ENCODE data around the gene FBXW4. TPM values are rescaled to one million over a fixed set of nuclear protein-coding genes. Genes with fewer than 3 reads are reported as not detected.

FBXW4 gene
- total and polyA plus RNA-seq, 5 donors from 2014 or later, result 3.5 to 70.9 (median 5.9) TPM

- peak within 1 kb of the TSS; percentile 86 for H3K4me3 ChIP-seq (ENCODE audit: low read depth, low read length)
- H3K27ac ChIP-seq (ENCODE audit: insufficient read depth, low read length, poor library complexity, severe bottlenecking), result peak within 1 kb of the TSS; percentile 65
- H3K27me3 ChIP-seq (ENCODE audit: control insufficient read depth, insufficient read depth, low read length), result no peaks in the 10 kb centered on the region
- peaks cover 6% of the 10 kb centered on the region for H3K27me3 Mint-ChIP-seq
- peak within 1 kb of the TSS; percentile 77 to 93 (median 87) for H3K27ac Mint-ChIP-seq
- H3K9me3 Mint-ChIP-seq, result no peaks in the 10 kb centered on the region
- H3K36me3 ChIP-seq (ENCODE audit: control insufficient read depth, insufficient read depth, low read length), result peaks cover 10% of the 10 kb centered on the region
- H3K9me3 ChIP-seq (ENCODE audit: control insufficient read depth in 2 of 2, low read length in 2 of 2), result no peaks in the 10 kb centered on the region
- peaks cover 21% of the 10 kb centered on the region for H3K4me1 ChIP-seq (ENCODE audit: control insufficient read depth, insufficient read depth, low read length, poor library complexity, severe bottlenecking)
- ATAC-seq (ENCODE audit: low read depth in 2 of 2) (peak; percentile 91 to 94), DNase-seq (peak; percentile 81 to 91 (median 85))
- peaks cover 0 to 46% (median 28%) of the 10 kb centered on the region in 4 donors for H3K4me1 Mint-ChIP-seq
- peak within 1 kb of the TSS; percentile 94 to 97 (median 95) for H3K4me3 Mint-ChIP-seq
- H3K36me3 Mint-ChIP-seq, result peaks cover 16% of the 10 kb centered on the region
Observed at GRCh38 chr10:101587725-101588653, 107.0 kb downstream of the FBXW4 start, which contains the start of the genes DPCD and POLL. DPCD (plus strand) TSS chr10:101588321; CDS start chr10:101588337, 16 bp downstream. POLL (minus strand) TSS chr10:101588257; CDS start chr10:101587360, 897 bp downstream.

GRCh38 chr10:101585841-101586240 lies 109.1 kb downstream of the FBXW4 start:
- Mint-ChIP-seq H3K27ac (no peak overlapping the region), H3K36me3 (peaks cover 21% of the 10 kb centered on the region)
- H3K27ac ChIP-seq (ENCODE audit: insufficient read depth, low read length, poor library complexity, severe bottlenecking), result no peak overlapping the region

GRCh38 chr10:101580486-101581399 lies 114.2 kb downstream of the FBXW4 start:
- peak overlapping the region in 1 of 3 donors; percentile 7 for H3K27ac Mint-ChIP-seq

More at GRCh38 chr10:101585841-101586240, 109.1 kb downstream of the FBXW4 start:
- Histone ChIP-seq H3K27me3 (ENCODE audit: control insufficient read depth, insufficient read depth, low read length) (no peaks in the 10 kb centered on the region), H3K36me3 (ENCODE audit: control insufficient read depth, insufficient read depth, low read length) (peaks cover 20% of the 10 kb centered on the region), H3K9me3 (ENCODE audit: control insufficient read depth in 2 of 2, low read length in 2 of 2) (no peaks in the 10 kb centered on the region), H3K4me1 (ENCODE audit: control insufficient read depth, insufficient read depth, low read length, poor library complexity, severe bottlenecking) (peaks cover 21% of the 10 kb centered on the region), H3K4me3 (ENCODE audit: low read depth, low read length) (no peak overlapping the region)
- Mint-ChIP-seq H3K9me3 (no peaks in the 10 kb centered on the region), H3K4me3 (peak overlapping the region in 2 of 4 donors; percentile 34 to 97), H3K27me3 (peaks cover 6% of the 10 kb centered on the region), H3K4me1 (peaks cover 0 to 46% (median 28%) of the 10 kb centered on the region in 4 donors)
- no peak for ATAC-seq (ENCODE audit: low read depth in 2 of 2)
- no peak for DNase-seq

GRCh38 chr10:101579516-101579870 lies 115.5 kb downstream of the FBXW4 start:
- Histone ChIP-seq H3K27me3 (ENCODE audit: control insufficient read depth, insufficient read depth, low read length) (no peaks in the 10 kb centered on the region), H3K36me3 (ENCODE audit: control insufficient read depth, insufficient read depth, low read length) (peaks cover 45% of the 10 kb centered on the region), H3K27ac (ENCODE audit: insufficient read depth, low read length, poor library complexity, severe bottlenecking) (no peak overlapping the region), H3K4me1 (ENCODE audit: control insufficient read depth, insufficient read depth, low read length, poor library complexity, severe bottlenecking) (no peaks in the 10 kb centered on the region), H3K4me3 (ENCODE audit: low read depth, low read length) (no peak overlapping the region), H3K9me3 (ENCODE audit: control insufficient read depth in 2 of 2, low read length in 2 of 2) (no peaks in the 10 kb centered on the region)
- Mint-ChIP-seq H3K36me3 (peaks cover 16% of the 10 kb centered on the region), H3K4me1 (peaks cover 0 to 7% (median 1%) of the 10 kb centered on the region in 4 donors), H3K4me3 (no peak overlapping the region), H3K9me3 (no peaks in the 10 kb centered on the region), H3K27ac (no peak overlapping the region), H3K27me3 (no peaks in the 10 kb centered on the region)
- DNase-seq, result no peak
- ATAC-seq (ENCODE audit: low read depth in 2 of 2), result no peak

More at GRCh38 chr10:101580486-101581399, 114.2 kb downstream of the FBXW4 start:
- no peak overlapping the region for H3K27ac ChIP-seq (ENCODE audit: insufficient read depth, low read length, poor library complexity, severe bottlenecking)
- H3K27me3 ChIP-seq (ENCODE audit: control insufficient read depth, insufficient read depth, low read length), result no peaks in the 10 kb centered on the region
- peaks cover 21% of the 10 kb centered on the region for H3K36me3 Mint-ChIP-seq
- H3K9me3 Mint-ChIP-seq, result no peaks in the 10 kb centered on the region
- DNase-seq (no peak), ATAC-seq (ENCODE audit: low read depth in 2 of 2) (no peak)
- no peaks in the 10 kb centered on the region for H3K9me3 ChIP-seq (ENCODE audit: control insufficient read depth in 2 of 2, low read length in 2 of 2)
- peaks cover 0 to 15% (median 4%) of the 10 kb centered on the region in 4 donors for H3K4me1 Mint-ChIP-seq
- no peak overlapping the region for H3K4me3 Mint-ChIP-seq
- H3K36me3 ChIP-seq (ENCODE audit: control insufficient read depth, insufficient read depth, low read length), result peaks cover 45% of the 10 kb centered on the region
- no peaks in the 10 kb centered on the region for H3K27me3 Mint-ChIP-seq
- H3K4me3 ChIP-seq (ENCODE audit: low read depth, low read length), result no peak overlapping the region
- H3K4me1 ChIP-seq (ENCODE audit: control insufficient read depth, insufficient read depth, low read length, poor library complexity, severe bottlenecking), result no peaks in the 10 kb centered on the region

- peaks cover 0 to 4% (median 0%) of the 10 kb centered on the region in 4 donors for H3K4me1 Mint-ChIP-seq
- Histone ChIP-seq H3K9me3 (ENCODE audit: control insufficient read depth in 2 of 2, low read length in 2 of 2) (no peaks in the 10 kb centered on the region), H3K36me3 (ENCODE audit: control insufficient read depth, insufficient read depth, low read length) (peaks cover 44% of the 10 kb centered on the region), H3K4me1 (ENCODE audit: control insufficient read depth, insufficient read depth, low read length, poor library complexity, severe bottlenecking) (no peaks in the 10 kb centered on the region), H3K27me3 (ENCODE audit: control insufficient read depth, insufficient read depth, low read length) (no peaks in the 10 kb centered on the region), H3K27ac (ENCODE audit: insufficient read depth, low read length, poor library complexity, severe bottlenecking) (no peak overlapping the region), H3K4me3 (ENCODE audit: low read depth, low read length) (no peak overlapping the region)
- ATAC-seq (ENCODE audit: low read depth in 2 of 2) (no peak), DNase-seq (no peak)
- no peak overlapping the region for H3K27ac Mint-ChIP-seq
- peaks cover 16% of the 10 kb centered on the region for H3K36me3 Mint-ChIP-seq
- no peaks in the 10 kb centered on the region for H3K9me3 Mint-ChIP-seq
- no peak overlapping the region for H3K4me3 Mint-ChIP-seq
- H3K27me3 Mint-ChIP-seq, result no peaks in the 10 kb centered on the region
Observed at GRCh38 chr10:101578803-101579515, 116.0 kb downstream of the FBXW4 start.

- Mint-ChIP-seq H3K4me3 (no peak overlapping the region), H3K36me3 (peaks cover 9% of the 10 kb centered on the region), H3K4me1 (no peaks in the 10 kb centered on the region), H3K9me3 (no peaks in the 10 kb centered on the region), H3K27me3 (no peaks in the 10 kb centered on the region), H3K27ac (peak overlapping the region in 1 of 3 donors; percentile 78)
- H3K36me3 ChIP-seq (ENCODE audit: control insufficient read depth, insufficient read depth, low read length), result peaks cover 37% of the 10 kb centered on the region
- H3K4me1 ChIP-seq (ENCODE audit: control insufficient read depth, insufficient read depth, low read length, poor library complexity, severe bottlenecking), result no peaks in the 10 kb centered on the region
- no peak for DNase-seq
- no peak overlapping the region for H3K27ac ChIP-seq (ENCODE audit: insufficient read depth, low read length, poor library complexity, severe bottlenecking)
- no peak overlapping the region for H3K4me3 ChIP-seq (ENCODE audit: low read depth, low read length)
- ATAC-seq (ENCODE audit: low read depth in 2 of 2), result no peak
- no peaks in the 10 kb centered on the region for H3K27me3 ChIP-seq (ENCODE audit: control insufficient read depth, insufficient read depth, low read length)
- H3K9me3 ChIP-seq (ENCODE audit: control insufficient read depth in 2 of 2, low read length in 2 of 2), result no peaks in the 10 kb centered on the region
Observed at GRCh38 chr10:101578192-101578591, 116.8 kb downstream of the FBXW4 start.
